RKO (cell line): ENCODE measurements around the gene MCL1.
A peak's percentile ranks its signal among the peaks of the same experiment; 100 is the strongest.

ENCODE experiments used
- DNase-seq: peaks from one replicate; pipeline ENCODE4 v3.0.0-alpha.2; 2016; ENCODE audit warnings: low spot score

The MCL1 gene

DNA sequence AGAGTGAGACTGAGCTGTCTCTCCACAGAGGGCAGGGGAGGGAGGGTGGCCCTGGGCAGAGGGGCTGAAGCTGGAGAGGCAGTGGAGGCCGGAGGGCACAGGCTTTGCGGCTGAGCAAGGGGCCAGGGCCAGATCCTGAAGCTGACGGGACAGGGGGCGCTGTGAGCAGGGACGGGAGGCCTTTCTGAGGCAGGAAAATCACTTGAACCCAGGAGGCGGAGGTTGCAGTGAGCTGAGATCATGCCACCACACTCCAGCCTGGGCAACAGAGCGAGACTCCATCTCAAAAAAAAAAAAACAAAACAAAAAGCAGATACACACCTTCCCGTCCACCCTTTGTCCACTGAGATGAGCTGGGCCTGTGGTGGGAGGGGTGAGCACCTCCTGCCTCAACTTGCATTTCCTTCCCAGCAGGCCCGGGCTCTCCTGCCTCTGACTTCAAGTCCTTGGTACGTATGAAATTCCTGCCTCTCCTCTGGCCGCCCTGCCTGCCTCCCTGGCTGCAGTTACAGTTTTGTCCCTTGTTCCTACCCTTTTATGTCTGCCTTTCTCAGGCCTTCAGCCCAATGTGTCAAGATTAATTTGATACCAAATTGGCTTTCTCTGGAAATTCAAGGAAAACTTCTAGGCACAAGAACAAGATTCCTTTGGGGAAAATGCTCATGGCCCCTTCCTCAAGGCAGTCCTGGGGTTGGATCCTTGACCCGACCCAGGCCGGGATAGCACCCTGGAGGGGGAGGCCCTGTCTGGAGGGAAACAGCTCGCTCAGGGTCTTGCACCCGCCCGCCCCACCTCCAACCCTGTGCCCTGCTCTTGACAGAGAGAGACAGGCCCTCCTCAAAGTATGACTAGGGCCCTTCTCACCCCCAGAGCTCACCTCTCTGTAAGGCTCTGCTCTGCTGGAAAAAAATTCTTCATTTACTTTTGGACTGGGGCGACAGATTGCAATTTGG lies 41.4 kb downstream of the MCL1 start:
- DNase-seq: no peak

DNA sequence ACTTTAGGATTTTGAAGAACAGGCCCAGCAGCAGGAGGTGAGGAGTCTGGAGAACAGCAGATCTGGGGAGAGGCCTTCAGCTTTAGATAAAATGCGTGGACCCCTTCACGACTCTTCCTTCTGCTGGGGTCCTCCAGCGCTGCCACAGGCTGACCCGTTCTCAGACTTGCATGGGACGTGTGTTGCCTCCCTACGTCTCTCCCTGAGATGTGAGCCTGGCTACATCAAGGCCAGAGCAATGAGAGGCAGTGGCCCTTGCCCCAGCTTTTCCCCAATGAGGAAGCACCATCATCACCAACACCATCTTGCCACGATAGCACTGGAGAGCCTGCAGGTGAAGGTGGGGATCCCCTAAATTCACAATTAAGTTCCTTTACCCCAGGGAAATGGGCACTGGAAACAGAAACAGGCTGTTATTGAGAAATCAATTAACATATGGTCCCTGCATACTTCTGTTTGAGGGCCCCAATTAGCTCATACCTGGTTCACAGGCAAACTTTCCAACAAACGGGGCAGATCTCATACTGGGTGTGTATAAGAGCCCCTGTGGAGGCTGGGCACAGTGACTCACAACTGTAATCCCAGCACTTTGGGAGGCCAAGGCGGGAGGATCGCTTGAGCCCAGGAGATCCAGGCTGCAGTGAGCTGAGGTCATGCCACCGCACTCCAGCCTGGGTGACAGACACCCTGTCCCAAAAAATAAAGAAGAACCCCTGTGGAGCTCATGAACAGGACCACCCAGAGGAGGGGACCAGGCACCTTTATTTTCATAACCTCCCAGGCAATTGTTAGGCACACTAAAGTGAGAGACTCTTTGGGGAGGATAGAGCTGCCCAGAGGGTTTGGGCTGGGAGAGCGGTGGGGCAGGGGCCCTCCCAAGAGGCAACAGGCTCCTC lies 42.3 kb downstream of the MCL1 start:
- DNase-seq: no peak

DNA sequence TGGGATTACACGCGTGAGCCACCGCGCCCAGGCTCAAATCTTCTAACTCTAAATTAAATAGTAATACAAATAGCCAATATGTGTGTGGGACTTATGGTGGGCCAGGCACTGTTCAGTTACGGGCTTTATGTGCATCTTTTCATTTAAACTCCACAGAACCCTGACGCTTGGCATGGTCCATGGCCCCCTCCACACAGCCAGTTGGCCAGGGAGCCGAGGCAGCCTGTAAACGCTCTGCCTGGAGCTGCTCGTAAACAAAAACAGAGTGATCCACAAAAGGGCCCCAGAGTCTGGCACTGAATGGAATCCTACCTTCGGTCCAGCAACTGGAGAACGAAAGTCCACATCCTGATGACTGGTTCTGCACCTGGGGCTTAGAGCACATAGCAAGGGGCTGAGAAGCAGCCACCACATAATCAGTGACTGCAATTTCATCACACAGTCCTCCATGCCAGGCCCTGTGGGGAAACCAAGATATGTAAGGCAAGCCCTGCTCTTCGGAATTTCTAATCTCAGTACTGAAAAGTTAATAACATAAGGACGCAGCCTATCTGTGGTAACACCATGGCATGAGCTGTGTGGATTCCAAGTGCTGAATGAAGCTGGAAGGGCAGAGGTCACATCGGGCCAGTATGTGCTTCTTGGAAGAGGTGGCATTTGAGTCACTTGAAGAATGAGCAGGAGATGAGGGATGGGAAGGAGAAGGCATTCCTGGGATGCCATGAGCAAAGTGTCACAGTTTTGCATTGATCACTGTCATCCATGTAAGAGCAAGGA lies 43.7 kb downstream of the MCL1 start:
- no peak for DNase-seq

DNA sequence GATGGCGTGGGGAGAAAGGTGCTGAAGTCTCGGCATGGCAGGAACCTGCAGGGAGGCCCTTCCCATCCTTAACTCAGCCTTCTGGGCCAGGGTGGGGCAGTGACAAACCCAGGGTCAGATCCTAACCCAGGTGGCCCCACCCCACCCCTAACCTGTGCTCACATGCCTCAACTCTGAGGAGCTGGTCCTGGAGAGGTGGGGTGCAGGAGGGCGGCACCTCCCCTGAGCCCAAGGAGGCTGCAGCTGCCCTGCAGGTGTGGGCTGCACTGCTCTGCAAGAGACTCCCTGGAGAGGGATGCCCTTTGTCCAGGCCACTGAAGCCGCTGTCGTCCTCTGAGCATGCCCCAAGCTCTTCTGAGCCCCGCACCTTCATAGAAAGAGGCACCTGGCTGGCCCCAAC lies 45.4 kb downstream of the MCL1 start:
- DNase-seq: no peak

DNA sequence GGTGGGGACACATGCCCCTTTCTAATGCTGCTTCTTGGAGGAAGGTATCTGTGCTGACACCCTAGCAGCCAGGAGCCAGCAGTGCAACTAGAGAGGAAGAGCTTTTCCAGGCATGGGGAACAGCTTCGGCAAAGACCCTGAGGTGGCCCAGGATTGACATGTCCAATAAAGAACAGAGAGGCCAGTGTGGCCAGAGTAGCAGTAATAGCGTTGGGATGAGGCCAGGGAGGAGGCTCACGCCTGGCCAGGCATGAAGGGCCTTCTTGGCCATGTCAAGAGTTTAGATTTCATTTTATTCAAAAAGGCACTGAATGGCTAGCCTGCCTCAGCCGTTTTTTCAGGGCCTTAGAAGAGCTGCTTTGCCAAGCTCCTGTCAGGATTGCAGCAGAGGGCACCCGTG lies 46.5 kb downstream of the MCL1 start:
- DNase-seq: no peak

DNA sequence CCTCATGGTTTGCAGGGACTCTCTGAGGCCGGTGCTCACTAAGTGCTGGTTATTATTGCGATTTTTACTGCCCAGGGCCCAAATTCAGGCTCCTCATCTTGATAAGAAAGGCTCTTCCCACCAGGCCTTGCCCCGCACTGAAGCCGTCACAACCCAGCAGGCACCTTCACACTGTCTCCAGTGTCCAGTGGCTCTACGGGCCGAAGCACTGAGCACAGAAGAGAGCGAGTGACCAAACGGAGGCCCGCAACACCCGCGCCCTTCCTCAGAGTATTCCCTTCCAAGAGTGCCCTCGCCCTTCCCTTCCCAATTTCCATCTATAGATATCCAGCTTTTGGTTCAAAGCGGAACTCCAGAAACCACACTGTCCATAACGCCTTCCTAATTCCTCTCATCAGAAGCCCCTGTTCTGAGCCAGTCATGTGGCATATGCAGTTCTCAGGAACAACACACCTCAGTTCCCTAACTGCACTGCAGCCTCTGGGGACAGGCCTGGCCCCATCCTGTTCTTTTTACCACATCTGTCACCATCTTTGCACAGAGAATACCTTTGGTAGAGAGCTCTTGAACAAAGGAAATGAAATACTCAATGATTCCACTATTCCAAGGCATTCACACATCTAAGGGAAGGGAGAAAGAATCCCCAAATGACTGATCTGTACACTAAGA lies 48.8 kb downstream of the MCL1 start:
- DNase-seq: no peak

DNA sequence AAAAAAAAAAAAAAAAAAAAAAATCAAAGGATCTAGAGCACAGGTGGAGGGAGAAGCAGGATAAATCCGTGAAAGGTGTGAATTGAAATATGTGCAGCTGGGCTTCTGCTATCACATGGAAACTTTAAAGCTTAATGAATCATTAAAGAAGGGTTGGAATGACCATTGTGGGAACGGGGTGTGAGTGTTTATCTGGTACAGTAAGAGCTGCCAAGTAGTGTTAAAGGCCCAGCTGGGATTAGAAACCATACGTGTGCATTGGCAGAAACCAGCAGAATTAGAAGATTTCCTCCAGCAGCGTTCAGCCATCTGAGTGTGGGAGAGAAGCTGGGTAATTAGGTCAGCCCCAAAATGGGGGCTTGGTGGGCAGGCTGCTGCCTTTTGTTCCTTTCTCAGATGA lies 50.4 kb downstream of the MCL1 start:
- peak; percentile 34 for DNase-seq

DNA sequence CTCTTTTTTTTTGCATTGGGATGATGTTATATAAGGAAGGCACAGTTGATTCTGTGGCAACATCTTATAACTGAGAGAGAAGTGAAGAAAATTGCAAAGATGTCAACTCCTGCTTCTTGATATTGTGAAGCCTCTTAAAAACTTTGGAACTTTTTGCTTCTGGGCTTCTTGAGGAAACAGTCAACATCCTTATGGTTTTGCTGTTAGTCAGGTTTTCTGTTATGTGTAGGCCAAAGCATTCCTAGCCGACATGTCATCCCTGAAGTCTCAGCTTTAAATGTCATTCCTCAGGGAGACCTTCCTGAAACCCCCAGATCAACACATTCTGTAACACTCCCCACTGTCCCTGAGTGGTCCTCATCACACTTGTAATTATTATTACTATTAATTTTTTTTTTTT lies 51.2 kb downstream of the MCL1 start:
- no peak for DNase-seq

DNA sequence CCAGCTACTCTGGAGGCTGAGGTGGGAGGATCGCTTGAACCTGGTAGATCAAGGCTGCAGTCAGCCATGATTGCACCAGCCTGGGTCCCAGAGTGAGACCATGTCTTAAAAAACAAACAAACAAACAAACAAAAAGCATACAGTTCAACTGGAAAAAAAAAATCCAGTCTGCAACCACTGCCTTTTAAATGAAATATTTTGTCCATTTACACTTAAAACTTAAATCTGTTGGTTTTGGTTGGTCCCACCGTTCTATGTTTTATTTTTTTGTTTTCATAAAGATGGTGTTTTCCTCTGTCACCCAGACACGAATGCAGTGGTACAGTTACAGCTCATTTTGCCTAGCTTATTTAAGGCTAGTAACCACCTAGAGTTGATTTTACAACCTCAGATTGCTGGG lies 54.1 kb downstream of the MCL1 start:
- no peak for DNase-seq
